ENCODE data around the gene LRRC34.

LRRC34 gene

GRCh38 chr3:169764882-169765612 lies 47.7 kb downstream of the LRRC34 start, which contains the start of gene TERC:
TERC (minus strand) TSS chr3:169765060.
- peak; percentile 95 for DNase-seq

GRCh38 chr3:169764312-169764881 lies 48.3 kb downstream of the LRRC34 start:
- DNase-seq = peak; percentile 63

- DNase-seq = no peak
Measured at GRCh38 chr3:169760479-169760878, 52.2 kb downstream of the LRRC34 start.

- no peak for DNase-seq
Measured at GRCh38 chr3:169759256-169759655, 53.4 kb downstream of the LRRC34 start.

GRCh38 chr3:169758359-169758994 lies 54.2 kb downstream of the LRRC34 start:
- no peak for DNase-seq

GRCh38 chr3:169755488-169755887 lies 57.2 kb downstream of the LRRC34 start:
- DNase-seq = no peak

- DNase-seq = no peak
Measured at GRCh38 chr3:169754711-169755110, 58.0 kb downstream of the LRRC34 start.

- no peak for DNase-seq
Measured at GRCh38 chr3:169751875-169752274, 60.8 kb downstream of the LRRC34 start.

- DNase-seq = no peak
Measured at GRCh38 chr3:169750665-169751064, 62.0 kb downstream of the LRRC34 start.

GRCh38 chr3:169748670-169749069 lies 64.0 kb downstream of the LRRC34 start:
- no peak for DNase-seq

- no peak for DNase-seq
Measured at GRCh38 chr3:169746924-169747323, 65.8 kb downstream of the LRRC34 start.

GRCh38 chr3:169744366-169745054 lies 68.2 kb downstream of the LRRC34 start:
- no peak for DNase-seq
